G401 (cell line): ENCODE measurements around the gene LRRFIP2. TPM values are rescaled to one million over a fixed set of nuclear protein-coding genes. Genes with fewer than 3 reads are reported as not detected.

Source experiments
- DNase-seq: peaks from one replicate; pipeline ENCODE4 v3.0.0-alpha.2; 2015; ENCODE audit warnings: low spot score
- in situ Hi-C: cut with HindIII; loops from 2 replicates; pipeline ENCODE4 v1.10.0; 2016; ENCODE audit warnings: low sequenced_read_pairs, mixed read lengths
- total RNA-seq: library from RNA; depleted of rRNA; stranded (reverse); fragments of >200 nt; shearing (Covaris generic); gene quantifications from 2 replicates; pipeline ENCODE4 v1.2.3, GENCODE V29; 2014

Gene LRRFIP2
- total RNA-seq, 1 experiment from 2014 or later, result 90.5 TPM

DNA sequence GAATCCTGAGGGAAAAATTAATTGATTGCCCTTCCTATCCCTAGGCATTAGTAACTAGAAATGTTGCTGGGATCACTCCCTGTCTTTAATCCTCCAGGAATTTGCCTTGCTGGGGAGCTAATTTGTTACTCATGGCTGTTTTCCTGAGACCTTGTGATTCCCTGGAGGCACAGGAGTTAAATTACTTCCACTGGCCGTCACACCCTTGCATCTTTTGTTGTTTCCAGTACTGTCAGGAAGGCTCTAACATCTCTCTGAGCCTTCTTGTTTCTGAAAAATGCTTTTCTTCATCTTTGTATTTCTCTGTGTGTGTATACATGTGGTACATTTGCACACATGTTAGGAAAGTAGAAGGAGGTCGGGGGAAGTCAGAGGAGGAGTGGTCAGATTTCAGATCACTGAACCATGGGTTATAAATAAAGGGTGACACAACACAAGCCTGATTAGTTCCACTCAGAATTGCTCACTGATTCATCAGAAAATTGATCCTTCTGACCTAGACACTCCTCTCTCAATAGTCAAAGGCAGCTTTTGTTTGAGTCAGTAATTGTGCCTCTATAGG is 23.5 kb upstream of the LRRFIP2 start:
- peak; percentile 66 for DNase-seq
- in situ Hi-C loops, result no loop called here

- in situ Hi-C loops, result no loop called here
- DNase-seq, result no peak
Observed at GRCh38 chr3:37194533-37194932, 20.2 kb upstream of the LRRFIP2 start.

GRCh38 chr3:37190667-37191066 is 16.3 kb upstream of the LRRFIP2 start:
- DNase-seq, result no peak
- in situ Hi-C loops, result no loop called here

DNA sequence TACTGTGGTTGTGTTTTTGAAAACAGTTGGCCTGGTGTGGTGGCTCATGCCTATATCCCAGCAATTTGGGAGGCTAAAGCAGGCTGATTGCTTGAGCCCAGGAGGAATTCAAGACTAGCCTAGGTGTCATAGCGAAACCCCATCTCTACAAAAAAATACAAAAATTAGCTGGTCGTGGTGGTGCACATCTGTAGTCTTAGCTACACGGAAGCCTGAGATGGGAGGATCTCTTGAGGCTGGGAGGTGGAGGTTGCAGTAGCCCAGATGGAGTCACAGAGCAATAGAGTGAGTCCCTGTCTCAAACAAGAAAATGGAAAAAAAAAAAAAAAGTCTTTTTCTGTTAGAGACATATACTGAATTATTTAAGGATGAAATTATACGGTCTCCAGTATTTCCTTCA is 14.7 kb upstream of the LRRFIP2 start:
- in situ Hi-C loops, result no loop called here
- no peak for DNase-seq

DNA sequence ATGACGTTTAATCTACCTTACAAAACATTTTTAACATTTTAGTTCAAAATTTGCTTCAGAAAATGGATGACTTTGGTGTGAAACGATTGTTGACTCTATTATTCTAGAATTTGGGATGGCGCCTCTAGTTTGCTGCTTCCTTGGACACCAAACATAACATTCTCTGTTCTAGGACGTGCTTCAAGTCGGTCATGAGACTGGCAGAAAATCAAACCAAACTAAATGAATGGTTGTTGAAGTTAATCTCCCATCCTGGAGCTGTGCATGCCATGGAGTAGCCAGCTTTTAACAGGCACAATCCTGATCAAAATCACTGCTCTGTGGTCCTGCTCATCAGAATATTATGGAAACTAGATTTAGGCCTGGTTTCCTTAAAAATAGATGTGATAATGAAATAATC is 9.6 kb upstream of the LRRFIP2 start:
- DNase-seq, result no peak
- in situ Hi-C loops, result no loop called here

DNA sequence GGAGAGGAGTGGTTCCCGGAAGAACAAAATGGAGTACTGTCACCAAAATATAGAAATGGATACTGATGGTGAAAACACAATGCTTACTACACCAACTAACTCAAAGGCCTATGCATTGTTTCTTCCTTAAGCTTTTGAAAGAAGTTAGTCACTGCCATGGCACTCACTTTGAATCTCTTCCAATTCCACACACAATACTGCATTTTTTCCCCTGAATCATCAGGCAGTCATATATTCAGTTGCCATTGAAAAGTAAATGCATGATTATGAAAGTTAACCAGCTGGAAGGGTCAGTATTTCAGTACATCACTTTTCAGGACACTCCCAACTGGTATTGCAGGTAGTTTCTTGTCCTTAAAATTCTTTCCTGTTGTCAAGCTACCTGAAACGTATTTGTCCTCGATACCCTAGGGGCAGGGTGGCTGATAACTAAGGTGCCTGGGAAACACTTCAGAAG is 9.0 kb upstream of the LRRFIP2 start:
- in situ Hi-C loops, result no loop called here
- no peak for DNase-seq

DNA sequence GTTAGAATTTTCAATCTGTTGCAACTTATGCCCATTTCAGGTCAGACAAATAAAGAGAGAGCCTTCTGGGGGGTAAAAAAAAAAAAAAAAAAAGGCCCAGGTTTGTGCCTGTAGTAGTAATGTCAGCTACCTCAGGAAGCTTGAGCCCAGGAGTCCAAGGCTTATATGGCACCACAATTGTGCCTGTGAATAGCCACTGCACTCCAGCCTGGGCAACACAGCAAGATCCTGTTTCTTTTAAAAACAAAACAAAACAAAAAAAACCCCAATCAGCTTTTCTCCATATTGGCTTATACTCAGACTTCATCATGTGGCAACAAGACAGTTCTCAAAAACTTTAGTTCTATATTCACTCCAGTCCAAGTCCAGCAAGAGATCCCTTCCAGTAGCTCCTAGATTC is 8.4 kb upstream of the LRRFIP2 start:
- no peak for DNase-seq
- in situ Hi-C loops, result no loop called here

GRCh38 chr3:37181756-37182155 is 7.4 kb upstream of the LRRFIP2 start:
- no peak for DNase-seq
- in situ Hi-C loops, result no loop called here

GRCh38 chr3:37179144-37179967 is 5.0 kb upstream of the LRRFIP2 start:
- no peak for DNase-seq
- in situ Hi-C loops, result no loop called here

DNA sequence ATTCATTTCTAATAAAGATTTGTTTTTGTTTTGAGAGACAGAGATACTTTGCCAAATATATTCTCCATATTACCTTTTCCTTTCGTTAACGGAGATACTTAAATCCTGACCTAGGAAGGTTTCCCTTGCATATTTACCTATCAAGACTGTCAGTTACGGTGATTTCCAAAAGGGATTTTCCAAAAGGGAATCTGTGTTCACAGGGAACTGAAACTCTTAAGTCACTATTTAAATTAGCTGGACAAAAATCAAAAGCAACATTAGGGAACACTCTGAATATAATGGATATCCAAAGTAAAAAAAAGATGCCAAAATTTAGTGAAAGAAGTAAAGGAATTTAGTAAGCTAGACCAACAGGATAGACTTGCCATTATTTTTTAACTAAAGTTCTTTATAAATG is 576 bp downstream of the LRRFIP2 start:
- DNase-seq, result no peak
- in situ Hi-C loops, result no loop called here

GRCh38 chr3:37171144-37171543 is 3.2 kb downstream of the LRRFIP2 start:
- in situ Hi-C loops, result no loop called here
- DNase-seq, result no peak

DNA sequence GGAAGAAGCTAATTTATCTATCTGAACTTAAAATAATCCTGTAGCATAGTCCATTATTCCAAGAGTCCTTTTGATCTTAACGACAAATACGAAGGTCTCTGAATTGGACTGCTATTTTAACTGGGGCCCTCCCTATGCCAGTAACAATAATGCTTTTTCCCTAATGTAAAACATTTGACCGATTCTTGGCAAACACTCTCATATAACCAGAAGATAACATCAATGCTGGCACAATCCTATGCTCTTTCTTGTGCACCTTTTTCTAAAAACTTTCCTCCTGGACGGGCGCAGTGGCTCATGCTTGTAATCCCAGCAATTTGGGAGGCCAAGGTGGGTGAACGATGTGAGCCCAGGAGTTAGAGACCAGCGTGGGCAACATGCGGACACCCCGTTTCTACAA is 3.9 kb downstream of the LRRFIP2 start:
- in situ Hi-C loops, result no loop called here
- DNase-seq, result no peak

DNA sequence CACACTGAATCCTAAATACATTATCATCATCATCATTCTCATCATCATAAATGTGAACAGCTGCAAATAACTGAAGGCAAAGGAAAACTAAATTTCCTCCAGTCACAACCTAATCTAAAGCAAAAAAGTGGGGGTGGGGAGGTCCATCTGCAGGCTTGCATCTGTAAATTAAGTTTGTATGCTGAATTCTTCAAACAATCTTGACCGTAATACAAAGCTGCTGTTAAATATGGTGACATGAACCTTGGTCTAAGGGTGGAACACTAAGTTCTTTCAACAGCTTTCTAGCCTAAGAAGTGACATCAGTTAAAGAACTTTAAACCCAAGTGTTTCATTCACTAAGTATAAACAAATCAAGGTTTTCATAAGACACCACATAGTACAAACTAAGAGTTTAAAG is 4.3 kb downstream of the LRRFIP2 start:
- in situ Hi-C loops, result no loop called here
- DNase-seq, result no peak

GRCh38 chr3:37168896-37169295 is 5.5 kb downstream of the LRRFIP2 start:
- no peak for DNase-seq
- in situ Hi-C loops, result no loop called here

DNA sequence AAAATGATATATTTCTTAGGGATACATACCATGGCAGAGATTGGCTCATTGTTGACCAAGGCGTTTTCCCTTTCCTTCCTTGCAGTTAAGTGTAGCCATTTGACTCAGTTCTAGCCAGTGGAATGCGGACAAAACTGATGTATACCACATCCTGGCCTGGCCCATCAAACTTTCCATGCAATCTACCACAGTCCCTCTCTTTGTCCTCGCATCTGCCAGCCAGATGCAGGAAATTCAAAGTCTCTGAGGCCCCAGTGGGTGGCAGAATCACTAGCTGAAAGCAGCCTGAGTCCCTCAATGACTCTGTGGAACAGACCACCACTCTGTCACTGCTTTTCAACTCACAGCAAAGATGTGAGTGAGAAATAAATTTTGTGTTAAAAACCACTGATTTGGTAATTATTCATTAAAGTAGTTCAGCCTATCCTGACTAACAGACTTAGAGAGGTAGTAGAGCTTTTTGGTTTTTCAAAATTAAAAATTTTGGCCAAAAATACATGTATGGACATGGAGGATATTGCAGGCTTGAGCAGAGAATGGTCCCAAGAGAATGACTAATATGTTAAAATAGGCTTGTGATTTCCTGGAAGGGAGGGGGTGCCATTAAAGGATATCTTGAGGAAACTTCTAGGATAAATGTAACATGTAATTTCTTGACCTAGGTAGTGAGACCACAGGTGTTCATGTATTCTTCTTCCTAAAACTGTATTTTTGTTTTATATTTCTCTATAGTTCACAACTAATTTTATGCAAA is 10.9 kb downstream of the LRRFIP2 start:
- DNase-seq, result no peak
- in situ Hi-C loops, result no loop called here

- in situ Hi-C loops, result no loop called here
- no peak for DNase-seq
Observed at GRCh38 chr3:37162501-37163245, 11.7 kb downstream of the LRRFIP2 start.

DNA sequence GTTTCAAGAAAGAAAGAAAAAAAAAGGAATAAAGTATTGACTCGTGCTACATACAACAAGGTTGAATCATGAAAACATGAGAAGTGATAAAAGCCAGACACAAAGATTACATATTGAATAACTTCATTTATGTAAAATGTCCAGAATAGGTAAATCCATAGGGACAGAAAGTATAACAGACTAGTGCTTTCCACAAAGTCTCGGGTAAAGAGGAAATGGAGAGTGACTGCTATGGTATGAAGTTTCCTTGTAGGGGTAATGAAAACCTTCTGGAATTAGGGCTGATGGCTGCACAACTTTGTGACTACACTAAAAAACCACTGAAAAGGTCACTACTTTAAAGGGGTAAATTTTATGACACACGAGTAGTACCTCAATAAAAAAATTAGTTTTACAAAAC is 13.0 kb downstream of the LRRFIP2 start:
- in situ Hi-C loops, result no loop called here
- no peak for DNase-seq

GRCh38 chr3:37155782-37156181 is 18.6 kb downstream of the LRRFIP2 start:
- no peak for DNase-seq
- in situ Hi-C loops, result no loop called here

DNA sequence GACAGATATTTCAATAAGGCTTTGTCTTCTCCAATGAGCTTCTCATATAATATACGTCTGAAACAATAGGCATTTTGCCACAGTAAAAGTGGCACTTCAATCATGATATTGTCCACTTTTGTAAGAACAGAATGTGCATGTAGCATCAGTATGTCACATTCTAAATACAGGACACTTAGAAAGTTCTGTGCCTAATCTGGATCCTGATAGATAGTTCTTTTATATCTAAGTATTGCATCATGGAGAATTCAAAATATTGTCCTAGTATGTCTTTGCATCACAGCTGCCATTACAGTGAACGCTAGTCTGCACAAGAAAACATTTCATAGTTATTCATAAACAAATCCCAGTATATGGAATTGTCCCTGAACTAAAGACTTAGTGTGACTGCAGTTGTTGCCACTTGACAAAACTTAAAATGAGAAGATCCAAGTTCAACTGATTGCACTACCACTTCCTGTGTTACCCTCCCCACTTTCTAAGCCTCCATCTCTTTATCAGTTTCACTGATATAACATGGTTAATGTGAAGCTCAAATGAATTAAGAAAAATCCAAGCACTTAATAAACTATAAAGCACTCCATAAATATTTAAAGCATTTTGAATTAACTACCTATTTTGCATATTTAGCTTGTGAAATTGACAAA is 19.6 kb downstream of the LRRFIP2 start:
- DNase-seq, result no peak
- in situ Hi-C loops, result no loop called here
